NCI-H82 treated with DMSO at 0.1 percent for 48 hours (cell line): ENCODE measurements around the gene MPND.
"Not testable (repeated sequence)": the region's sequence is repeated elsewhere in the genome, so short reads cannot be mapped to it uniquely, and the experiment has no call there.

Source experiments
- DNase-seq: peaks from one replicate; lab custom pipeline; 2025; ENCODE audit not compliant: unreplicated experiment; lab: John Stamatoyannopoulos, UW

MPND gene

DNA sequence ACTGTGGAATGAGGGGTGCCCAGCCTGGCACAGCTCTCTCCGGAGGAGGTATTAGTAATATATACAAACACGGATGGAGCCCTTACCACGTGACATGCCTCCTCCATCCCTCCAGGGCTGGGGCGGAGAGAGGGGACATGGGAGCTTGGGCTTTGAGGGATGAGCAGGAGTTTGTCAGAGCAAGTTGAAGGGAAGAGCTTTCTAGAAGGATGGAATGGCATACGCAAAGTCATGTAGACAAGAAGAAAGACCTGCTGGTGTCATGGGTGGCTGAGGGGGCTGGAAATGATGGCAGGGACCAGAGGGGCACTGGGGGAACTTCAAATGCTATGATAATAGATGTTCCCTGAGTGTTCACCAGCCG is 2.6 kb downstream of the MPND start:
- no peak for DNase-seq

DNA sequence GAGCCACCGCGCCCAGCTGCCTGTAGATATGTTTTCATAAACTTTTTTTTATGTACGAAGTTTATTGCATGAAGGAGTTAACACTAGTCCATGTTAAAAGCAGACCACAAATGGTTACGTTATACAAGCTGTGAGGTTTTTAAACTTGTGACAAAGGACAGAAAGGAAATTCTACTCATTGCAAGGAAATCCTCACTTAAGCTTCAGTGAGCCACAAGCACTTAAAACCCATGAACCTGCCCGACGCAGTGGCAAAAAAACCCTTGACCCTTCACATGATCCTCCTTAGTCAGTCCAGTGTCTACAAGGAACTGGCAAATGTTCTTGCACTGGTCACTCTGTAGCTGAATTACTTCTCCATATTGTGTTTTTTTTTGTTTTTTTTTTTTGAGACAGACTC is 4.2 kb downstream of the MPND start:
- DNase-seq, result no peak

DNA sequence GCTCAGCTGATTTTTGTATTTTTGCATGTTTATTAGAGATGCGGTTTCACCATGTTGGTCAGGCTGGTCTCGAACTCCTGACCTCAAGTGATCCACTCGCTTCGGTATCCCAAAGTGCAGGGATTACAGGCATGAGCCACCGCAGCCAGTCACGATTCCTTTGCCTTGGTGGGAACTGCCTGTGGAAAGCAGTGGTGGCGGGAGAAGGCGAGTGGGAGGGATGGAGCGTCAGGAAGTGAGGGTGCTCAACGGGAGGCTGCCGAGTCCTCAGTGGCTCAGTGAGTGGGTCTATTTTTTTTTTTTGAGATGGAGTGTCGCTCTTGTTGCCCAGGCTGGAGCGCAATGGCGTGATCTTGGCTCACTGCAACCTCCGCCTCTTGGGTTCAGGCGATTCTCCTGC is 5.9 kb downstream of the MPND start:
- DNase-seq, result not testable (repeated sequence)

DNA sequence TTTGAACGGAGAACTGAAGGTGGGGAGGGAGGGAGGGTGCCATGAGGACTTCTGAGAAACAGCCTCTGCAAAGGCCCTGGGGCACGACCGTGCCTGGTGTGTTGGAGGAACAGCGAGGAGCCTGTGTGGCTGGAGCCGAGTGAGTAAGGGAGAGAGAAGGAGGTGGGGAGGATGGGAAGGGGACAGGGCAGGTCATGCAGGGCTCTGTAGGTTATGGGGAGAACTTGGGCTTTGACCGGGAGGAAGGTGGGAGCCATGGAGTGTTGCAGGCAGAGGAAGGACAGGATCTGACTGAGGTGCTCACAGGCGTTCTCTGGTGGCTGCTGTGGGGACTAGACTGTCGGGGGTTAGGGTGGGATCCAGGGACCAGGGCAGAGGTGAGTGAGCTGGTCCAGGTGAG is 6.7 kb downstream of the MPND start:
- no peak for DNase-seq

DNA sequence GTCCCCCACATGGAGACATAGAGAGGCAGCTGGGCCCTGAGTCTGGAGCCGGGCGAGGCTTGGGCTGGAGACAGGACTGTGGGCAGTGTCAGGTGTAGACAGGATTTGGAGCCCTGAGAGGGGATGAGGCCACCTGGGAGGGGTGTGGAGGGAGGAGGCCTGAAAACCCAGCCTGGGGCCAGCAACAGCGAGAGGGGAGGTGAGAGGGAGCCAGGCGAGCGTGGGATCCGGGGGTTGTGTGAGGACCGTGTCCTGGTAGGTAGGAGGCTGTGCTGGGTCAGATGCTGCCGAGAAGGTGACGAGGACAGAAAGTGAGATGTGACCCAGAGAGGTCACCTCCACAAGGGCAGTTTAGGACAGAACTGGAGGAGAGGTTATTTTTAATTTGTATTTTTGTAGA is 7.4 kb downstream of the MPND start:
- DNase-seq, result no peak

DNA sequence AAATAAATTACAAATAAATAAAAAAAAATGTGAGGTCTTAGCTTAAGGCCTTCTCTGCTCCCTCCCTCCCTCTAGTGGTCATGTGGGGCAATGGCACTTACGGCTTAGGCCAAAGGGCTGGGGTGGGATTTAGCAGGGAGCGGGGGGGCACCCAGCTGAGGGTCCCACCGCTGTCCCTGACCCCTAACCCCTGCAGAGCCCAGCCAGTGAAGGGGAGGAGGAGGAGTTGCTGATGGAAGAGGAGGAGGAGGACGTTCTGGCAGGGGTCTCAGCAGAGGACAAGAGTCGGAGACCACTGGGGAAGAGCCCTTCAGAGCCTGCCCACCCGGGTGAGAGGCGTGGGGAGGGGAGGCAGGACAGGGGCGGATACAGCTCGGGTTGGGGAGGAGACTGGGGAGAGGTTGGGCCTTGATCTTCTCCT is 9.3 kb downstream of the MPND start:
- DNase-seq, result peak; percentile 27

DNA sequence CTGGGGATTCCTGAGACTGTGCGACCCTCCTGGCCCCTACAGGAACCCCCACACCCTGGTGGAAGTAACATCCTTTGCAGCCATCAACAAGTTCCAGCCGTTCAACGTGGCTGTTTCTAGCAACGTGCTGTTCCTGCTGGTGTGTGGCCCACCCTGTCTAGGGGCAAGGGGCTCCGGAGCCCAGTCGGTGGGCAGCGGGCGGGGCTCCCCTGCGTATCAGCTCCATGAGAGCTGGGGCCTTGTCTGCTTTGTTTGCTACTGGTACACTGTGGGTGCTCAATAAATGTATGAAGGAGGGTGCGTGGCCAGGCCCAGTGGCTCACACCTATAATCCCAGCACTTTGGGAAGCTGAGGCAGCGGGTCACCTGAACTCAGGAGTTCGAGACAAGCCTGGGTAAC is 10.9 kb downstream of the MPND start:
- no peak for DNase-seq

DNA sequence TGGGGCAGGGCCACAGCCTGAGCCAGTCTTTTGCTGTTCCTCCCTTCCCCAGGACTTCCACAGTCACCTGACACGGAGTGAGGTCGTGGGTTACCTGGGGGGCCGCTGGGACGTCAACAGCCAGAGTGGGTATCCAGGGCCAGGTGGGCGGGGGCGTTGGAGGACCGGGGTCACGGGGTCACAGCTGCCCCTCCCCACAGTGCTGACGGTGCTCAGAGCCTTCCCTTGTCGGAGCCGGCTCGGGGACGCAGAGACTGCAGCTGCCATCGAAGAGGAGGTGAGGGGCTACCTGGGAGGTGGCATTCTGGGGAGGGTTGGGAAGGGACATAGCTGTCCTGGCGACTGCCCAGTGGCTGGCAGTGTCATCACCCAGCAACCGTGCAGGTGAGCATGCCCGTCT is 11.5 kb downstream of the MPND start:
- no peak for DNase-seq

DNA sequence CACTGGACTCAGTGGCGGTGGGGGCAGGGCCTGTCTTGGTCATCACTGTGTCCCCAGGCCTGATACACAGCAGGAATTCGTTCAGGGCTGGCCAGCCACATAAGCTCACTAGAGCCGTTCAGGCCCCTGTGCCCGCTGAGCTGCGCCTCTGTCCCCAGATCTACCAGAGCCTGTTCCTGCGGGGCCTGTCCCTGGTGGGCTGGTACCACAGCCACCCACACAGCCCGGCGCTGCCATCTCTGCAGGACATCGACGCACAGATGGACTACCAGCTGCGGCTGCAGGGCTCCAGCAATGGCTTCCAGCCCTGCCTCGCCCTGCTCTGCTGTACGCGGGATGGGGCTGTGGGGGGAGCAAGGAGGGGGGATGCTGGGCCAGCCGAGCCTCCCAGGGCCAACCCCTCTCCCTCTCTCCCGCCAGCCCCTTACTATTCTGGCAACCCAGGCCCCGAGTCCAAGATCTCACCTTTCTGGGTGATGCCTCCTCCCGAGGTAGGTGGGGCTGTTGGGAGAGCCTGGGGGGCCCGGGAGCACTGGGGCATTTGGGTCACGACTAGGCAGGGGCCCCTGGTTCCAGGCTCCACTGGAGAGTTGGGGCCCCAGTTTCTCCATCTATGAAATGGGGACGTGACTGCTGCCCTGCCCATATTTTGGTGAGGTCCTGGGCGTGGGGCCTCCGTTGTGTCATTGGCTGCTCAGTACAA is 13.9 kb downstream of the MPND start:
- no peak for DNase-seq

DNA sequence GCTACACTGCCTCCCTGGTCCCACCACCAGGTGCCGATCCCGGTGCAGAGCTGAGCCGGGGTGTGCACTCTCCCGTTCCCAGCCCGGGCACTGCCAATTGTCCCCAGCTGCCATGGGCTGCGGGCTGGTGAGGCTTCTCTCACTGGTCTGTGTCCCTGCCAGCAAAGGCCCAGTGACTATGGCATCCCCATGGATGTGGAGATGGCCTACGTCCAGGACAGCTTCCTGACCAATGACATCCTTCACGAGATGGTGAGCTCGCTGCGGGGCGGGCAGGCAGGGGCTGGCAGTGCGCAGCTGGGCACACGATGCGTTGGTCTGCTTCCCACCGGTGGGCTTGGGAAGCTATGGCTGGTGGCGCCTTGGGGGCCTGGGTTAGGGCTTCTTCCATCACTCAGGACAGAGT is 14.6 kb downstream of the MPND start:
- no peak for DNase-seq

DNA sequence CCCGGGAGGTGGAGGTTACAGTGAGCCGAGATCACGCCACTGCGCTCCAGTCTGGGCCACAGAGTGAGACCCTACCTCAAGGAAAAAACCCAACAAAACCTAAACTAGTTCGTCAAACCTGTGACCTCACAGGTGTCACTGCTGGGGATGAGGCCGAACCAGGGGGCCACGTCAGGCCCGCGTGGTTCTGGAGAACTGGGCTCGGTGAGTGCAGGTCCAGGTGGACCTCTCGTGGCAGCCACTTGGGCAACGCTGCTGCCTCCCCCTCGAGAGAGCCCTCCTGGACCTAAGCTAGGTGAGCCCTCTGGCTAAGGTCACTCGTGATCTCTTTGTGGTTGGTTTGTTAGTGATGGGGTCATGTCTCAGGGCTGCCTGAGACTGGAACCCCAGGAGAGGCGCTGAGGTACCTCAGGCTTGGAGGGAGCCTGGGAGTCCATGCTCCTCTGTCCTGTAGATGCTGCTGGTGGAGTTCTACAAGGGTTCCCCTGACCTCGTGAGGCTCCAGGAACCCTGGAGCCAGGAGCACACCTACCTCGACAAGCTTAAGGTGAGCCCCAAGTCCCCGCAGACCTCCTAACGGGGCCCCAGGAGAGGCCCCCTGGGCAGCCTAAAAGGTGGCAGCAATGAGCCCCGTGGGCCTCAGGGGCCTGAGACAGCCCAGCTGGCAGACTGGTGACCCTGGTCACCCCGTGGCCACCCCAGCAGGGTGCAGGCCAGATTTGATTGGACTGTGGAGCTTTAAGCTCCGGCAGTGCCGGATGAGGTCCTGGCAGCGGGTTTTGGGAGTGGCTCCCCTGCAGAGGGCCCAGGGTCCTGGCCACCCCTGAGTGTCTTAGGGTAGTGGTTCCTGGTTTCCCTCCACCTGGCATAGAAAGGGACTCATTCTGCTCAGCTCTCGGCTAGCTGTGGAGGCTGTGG is 15.6 kb downstream of the MPND start:
- no peak for DNase-seq

DNA sequence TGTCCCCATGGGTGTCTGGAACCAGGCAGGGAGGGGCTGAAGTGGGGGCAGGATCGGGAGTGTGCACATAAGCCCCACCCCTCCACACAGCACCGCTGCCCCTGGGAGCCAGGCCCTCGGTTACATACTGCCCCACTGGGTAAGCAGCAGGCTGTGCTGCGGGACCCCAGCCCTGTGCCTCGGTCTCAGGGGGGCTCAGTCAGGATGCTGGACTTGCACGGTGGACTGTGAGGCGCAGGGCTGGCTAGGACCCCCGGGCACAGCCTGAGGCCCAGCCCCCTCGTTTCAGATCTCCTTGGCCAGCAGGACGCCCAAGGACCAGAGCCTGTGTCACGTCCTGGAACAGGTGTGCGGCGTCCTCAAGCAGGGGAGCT is 16.3 kb downstream of the MPND start:
- DNase-seq, result no peak

DNA sequence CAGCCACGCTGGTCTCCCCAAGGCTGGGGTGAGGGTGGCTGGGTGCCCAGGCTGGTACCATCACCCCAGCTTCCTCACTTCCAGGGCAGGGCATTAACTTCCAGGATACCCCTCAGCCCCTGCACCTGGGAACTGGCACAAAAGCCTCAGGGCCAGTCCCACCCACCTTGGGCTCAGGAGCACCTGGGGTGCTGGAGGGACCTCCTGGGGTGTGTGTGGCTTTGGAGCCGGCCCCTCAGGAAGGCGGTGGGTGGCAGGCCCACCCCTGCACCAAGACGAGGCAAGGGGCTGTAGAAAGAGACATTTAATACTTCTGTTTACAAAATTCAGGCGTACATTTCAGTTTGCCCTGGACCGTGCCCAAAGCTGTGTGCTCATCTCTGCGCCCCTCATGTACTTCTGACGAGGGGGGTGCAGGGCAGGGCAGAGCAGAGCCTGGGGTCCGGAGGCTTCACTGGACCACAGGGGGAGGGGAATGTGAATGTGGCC is 16.8 kb downstream of the MPND start:
- DNase-seq, result no peak

DNA sequence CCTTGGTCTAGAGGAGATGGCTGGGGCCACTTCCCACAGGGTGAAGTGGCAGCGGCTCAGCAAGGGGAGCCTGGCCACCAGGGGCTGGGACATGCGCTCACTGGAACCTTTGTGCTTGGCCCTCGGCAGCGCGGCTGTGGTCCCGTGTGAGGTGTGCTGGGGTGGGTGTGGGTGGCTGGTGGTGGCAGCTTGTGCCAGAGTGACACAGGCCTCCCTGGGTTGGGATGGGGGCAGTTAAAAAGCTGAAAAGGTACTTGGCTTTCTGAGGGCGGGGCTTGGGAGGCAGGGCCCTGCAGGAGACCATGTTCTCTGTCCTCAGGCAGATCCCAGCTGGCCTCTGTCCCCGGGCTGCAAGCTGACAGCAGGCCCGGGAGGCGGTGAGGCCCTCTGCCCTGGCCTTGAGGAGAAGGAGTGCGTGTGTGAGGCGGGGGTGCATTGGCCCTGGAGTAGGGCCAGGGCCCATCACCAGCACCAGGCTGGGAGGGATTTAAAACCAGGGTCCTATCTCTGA is 17.3 kb downstream of the MPND start:
- DNase-seq, result no peak

DNA sequence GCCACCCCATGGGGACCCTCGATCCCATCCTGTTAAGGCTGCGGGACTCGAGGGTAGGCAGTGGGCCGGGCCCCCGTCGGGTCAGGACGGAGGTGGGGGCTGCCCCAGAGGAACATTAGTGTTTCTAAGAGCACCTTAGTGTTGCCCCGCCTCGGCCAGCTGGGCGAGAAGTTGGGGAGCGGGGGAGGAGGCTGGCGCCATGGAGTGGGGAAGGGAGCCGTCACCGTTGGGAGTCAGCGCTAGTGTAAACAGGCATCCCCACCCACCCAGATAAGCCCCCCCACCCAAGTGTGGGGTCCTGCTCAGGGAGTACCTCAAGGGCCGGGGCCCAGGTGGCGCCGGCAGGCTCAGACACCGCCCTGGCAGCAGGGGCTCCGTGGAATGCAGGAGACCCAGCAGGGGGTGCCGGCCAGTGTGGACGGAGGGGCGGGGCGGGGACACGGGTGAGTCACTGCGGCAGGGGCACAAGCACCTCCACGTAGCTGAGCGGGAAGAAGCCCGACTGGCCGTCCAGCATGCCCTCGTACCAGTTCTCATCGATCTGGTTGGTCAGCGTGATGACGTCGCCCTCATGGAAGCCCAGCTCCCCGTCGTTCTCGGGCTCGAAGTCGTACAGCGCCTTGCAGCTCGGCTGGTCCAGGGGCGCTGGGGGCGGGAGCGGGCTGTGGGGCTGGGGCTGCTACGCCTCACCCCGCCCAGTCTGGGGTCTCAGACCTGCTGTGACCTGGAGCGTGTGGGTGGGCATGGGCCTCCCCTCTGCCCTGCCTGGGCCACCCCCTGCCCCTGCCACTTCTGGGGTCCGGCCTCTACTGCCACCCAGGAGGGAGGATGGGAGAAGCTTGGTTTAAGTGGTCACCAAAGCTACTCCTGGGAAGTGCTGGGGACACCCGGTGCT is 18.0 kb downstream of the MPND start:
- DNase-seq, result no peak

DNA sequence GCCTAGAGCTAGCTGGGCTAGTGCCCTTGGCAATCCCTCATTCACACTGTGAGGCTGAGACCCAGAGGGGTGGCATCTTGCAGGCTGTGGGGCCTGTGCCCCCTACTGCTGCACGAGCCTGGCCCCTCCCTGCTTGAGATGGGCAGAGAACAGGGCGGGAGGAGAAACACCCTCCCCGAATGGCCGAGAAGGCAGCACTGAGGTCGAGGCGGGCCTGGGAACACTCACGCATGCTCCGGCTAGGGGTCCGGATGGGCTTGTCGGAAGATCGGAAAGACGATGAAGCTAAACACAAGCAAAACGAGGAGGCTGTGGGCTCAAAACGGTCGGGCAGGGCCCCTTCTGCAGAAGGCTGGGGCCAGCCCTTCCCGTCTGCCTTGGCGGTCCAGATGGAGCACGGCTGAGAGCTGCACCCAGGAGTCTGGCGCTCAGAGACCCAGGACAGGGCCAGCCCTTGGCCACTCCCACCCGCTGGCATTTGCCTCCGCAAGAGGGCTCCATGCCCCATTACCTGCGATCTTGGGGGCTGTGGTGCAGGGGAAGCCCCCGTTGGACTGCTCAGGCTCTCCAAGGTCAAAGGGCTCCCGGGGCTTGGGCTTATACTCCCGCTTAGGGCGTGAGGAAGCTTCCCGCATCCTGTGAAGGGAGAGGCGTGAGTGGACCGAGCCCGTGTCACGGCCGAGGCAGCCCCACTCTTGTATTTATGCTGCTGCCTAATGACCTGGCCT is 18.9 kb downstream of the MPND start:
- DNase-seq, result no peak

DNA sequence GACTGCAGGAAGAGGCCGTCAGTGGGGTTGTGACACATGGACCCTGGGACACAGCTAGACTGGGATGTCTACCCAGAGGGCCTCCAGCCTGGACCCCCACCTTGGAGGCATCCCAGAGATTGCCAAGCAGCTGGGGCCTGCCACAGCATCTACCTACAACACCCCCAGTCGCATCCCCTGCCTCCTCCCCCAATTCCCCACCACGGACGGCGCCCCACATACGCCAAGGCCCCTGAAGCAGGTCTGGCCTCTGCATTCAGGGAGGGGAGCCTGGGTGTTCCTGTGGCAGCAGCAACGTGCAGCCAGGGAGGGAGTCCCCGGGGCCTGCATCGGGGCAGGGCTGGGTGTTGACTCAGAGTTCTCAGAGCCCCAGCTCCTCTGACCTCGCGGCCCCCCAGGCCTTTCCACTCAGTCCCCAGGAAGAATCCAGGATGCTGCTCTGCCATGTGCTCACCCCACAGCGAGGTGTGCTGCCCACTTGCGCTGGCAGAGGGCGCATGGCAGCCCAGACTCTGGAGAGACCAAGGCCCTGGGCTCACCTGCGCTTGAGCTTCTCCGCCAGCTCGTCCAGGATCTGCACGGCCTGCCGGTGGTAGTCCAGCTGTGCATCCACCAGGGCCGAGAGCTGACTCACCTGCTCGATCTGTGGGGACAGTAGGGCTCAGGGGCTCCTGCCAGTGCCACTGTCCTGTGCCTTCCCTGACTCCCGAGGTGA is 19.6 kb downstream of the MPND start:
- no peak for DNase-seq

DNA sequence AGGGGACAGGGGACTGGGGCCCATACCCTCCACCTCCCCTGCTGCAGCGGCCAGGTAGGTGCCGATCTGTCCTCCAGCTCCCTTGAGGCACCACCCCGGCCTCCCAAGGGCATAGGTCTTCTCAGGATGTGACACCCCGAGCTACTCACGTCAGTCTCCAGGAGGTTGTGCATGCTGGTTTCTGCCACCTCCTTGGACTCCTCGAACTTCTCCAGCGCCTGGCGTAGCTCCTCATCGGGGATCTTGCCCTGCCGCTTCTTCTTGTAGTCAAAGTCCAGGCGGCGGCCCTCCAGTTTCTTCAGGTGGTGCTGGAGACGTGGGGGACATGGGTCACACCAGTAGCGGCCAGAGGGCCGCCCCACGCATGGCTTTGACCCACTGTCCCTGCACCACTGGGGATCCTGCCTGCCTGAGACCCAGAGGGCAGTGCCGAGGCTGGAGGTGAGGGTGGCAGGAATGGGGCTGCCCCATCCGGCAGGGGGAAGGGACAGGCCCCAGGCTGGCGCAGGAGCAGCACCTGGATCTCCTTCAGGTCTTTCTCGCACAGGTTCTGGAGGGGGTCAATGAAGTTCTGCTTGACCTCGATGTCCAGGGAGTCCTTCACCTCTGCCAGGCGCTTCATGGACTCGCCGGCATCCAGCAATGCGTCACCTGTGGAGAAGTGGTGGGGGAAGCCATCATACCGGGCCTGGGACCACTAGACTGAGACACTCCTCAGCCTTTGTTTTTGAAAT is 20.4 kb downstream of the MPND start:
- no peak for DNase-seq

DNA sequence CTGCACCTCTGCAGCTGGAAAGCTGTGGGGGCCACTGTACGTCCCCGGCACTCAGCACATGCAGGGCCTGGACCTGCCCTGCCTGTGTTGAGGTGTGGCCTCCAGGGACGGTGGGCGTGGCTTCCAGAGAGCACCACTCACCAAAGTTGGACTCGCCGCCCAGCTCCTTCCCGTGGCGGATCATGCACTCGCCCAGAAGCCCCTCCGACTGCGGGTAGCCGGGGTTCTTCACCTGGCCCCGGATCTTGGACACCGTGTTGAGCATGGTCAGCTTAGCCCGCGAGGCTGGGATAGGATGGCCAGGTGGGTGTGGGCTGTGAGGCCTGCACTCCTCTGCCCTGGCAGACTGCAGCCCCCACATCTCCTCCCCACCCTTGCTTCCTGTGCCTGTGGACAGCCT is 22.0 kb downstream of the MPND start:
- DNase-seq, result no peak
